ENCODE measurements around the gene NPC1. TPM values are rescaled to one million over a fixed set of nuclear protein-coding genes. Genes with fewer than 3 reads are reported as not detected.

NPC1 gene
- polyA plus RNA-seq, 1 donor (not counting 4 experiments of a cell fraction or from before 2014, with no cell fraction given), result 49.9 TPM

- Histone ChIP-seq H3K79me2 (ENCODE audit: control insufficient read depth, insufficient read depth, low read length) (no peaks in the 10 kb centered on the region), H3K4me3 (ENCODE audit: control insufficient read depth in 2 of 3, extremely low read depth in 1 of 3, insufficient read depth in 2 of 3, low read depth in 1 of 3, low read length in 3 of 3) (no peak overlapping the region), H3K9me1 (ENCODE audit: control insufficient read depth, extremely low read depth, insufficient read depth, low read length) (no peaks in the 10 kb centered on the region), H2AFZ (ENCODE audit: control insufficient read depth, low read length) (no peak overlapping the region), H3K9me3 (ENCODE audit: control insufficient read depth, low read depth, low read length) (no peaks in the 10 kb centered on the region), H3K27me3 (ENCODE audit: control insufficient read depth, extremely low read depth, insufficient read depth, low read length) (no peaks in the 10 kb centered on the region), H3K4me2 (ENCODE audit: control insufficient read depth, extremely low read depth, insufficient read depth, low read depth, low read length) (no peak overlapping the region), H3K4me1 (ENCODE audit: control insufficient read depth, extremely low read depth, insufficient read depth, low read length) (no peaks in the 10 kb centered on the region), H3K9ac (ENCODE audit: control insufficient read depth, extremely low read depth, insufficient read depth, low read length) (no peak overlapping the region), H3K27ac (ENCODE audit: control insufficient read depth, insufficient read depth, low read length) (no peak overlapping the region), H3K36me3 (ENCODE audit: control insufficient read depth in 2 of 2, extremely low read depth in 1 of 2, insufficient read depth in 2 of 2, low read length in 2 of 2) (peaks cover 65 to 76% of the 10 kb centered on the region in 2 experiments), H4K20me1 (ENCODE audit: control insufficient read depth, extremely low read depth, insufficient read depth, low read length) (no peaks in the 10 kb centered on the region)
- TF ChIP-seq CTCF (optimal IDR thresholded peaks at IDR 0.05 in 1 of 3, IDR thresholded peaks at IDR 0.05 in 1 of 3, conservative IDR thresholded peaks at IDR 0.05 in 1 of 3; ENCODE audit: extremely low read depth in 1 of 3, insufficient read depth in 2 of 3, low read length in 3 of 3) (no peak), EZH2 (IDR thresholded peaks at IDR 0.05; ENCODE audit: low read length) (no peak)
- FAIRE-seq (no peak), DNase-seq (ENCODE audit: low read depth, low spot score) (no peak)
- dilution Hi-C loops (cut with MboI; ENCODE audit: extremely low pct_ligation_motif_present, low sequenced_read_pairs), result no loop called here
Observed at GRCh38 chr18:23536204-23536603, 50.1 kb downstream of the NPC1 start.

GRCh38 chr18:23534276-23534675 lies 52.0 kb downstream of the NPC1 start:
- H3K9ac ChIP-seq (ENCODE audit: control insufficient read depth, extremely low read depth, insufficient read depth, low read length), result no peak overlapping the region
- H3K4me1 ChIP-seq (ENCODE audit: control insufficient read depth, extremely low read depth, insufficient read depth, low read length), result peaks cover 11% of the 10 kb centered on the region
- H3K79me2 ChIP-seq (ENCODE audit: control insufficient read depth, insufficient read depth, low read length), result no peaks in the 10 kb centered on the region
- peaks cover 56 to 61% of the 10 kb centered on the region in 2 experiments for H3K36me3 ChIP-seq (ENCODE audit: control insufficient read depth in 2 of 2, extremely low read depth in 1 of 2, insufficient read depth in 2 of 2, low read length in 2 of 2)
- H3K27ac ChIP-seq (ENCODE audit: control insufficient read depth, insufficient read depth, low read length), result no peak overlapping the region
- H3K9me1 ChIP-seq (ENCODE audit: control insufficient read depth, extremely low read depth, insufficient read depth, low read length), result no peaks in the 10 kb centered on the region
- H2AFZ ChIP-seq (ENCODE audit: control insufficient read depth, low read length), result no peak overlapping the region
- DNase-seq (ENCODE audit: low read depth, low spot score) (no peak), FAIRE-seq (no peak)
- peaks cover 2% of the 10 kb centered on the region for H4K20me1 ChIP-seq (ENCODE audit: control insufficient read depth, extremely low read depth, insufficient read depth, low read length)
- TF ChIP-seq EZH2 (IDR thresholded peaks at IDR 0.05; ENCODE audit: low read length), result no peak
- no peak for TF ChIP-seq CTCF (optimal IDR thresholded peaks at IDR 0.05 in 1 of 3, IDR thresholded peaks at IDR 0.05 in 1 of 3, conservative IDR thresholded peaks at IDR 0.05 in 1 of 3; ENCODE audit: extremely low read depth in 1 of 3, insufficient read depth in 2 of 3, low read length in 3 of 3)
- H3K27me3 ChIP-seq (ENCODE audit: control insufficient read depth, extremely low read depth, insufficient read depth, low read length), result no peaks in the 10 kb centered on the region
- dilution Hi-C loops (cut with MboI; ENCODE audit: extremely low pct_ligation_motif_present, low sequenced_read_pairs), result no loop called here
- H3K4me3 ChIP-seq (ENCODE audit: control insufficient read depth in 2 of 3, extremely low read depth in 1 of 3, insufficient read depth in 2 of 3, low read depth in 1 of 3, low read length in 3 of 3), result no peak overlapping the region
- no peaks in the 10 kb centered on the region for H3K9me3 ChIP-seq (ENCODE audit: control insufficient read depth, low read depth, low read length)
- no peak overlapping the region for H3K4me2 ChIP-seq (ENCODE audit: control insufficient read depth, extremely low read depth, insufficient read depth, low read depth, low read length)
